Cardiac fibroblast (primary cell): Measurements from ENCODE around the gene CNOT1.
A peak's percentile ranks its signal among the peaks of the same experiment; 100 is the strongest.

Experiments
- DNase-seq, 2 donors: peaks; one replicate each; pipeline versions ENCODE4 v3.0.0 to v3.0.0-alpha.2; 2010; ENCODE audit warnings: low read depth in 2 of 2
- H3K4me3 ChIP-seq, 2 donors: replicated peaks in 1 of 2; 1 replicate in 1 of 2; 2 replicates in 1 of 2; pipeline ENCODE4 v1.5.1; 2011; ENCODE audit warnings: low read depth in 2 of 2, low read length in 2 of 2, mild to moderate bottlenecking in 2 of 2, moderate library complexity in 1 of 2
- TF ChIP-seq, protein P1 (sequence below): IDR thresholded peaks from one replicate; pipeline ENCODE4 v1.5.1; 2011; ENCODE audit warnings: low read depth, mild to moderate bottlenecking, low read length, inconsistent platforms

The CNOT1 gene

GRCh38 chr16:58503863-58504688 lies 125.5 kb downstream of the CNOT1 start:
- TF ChIP-seq, protein P1, sequence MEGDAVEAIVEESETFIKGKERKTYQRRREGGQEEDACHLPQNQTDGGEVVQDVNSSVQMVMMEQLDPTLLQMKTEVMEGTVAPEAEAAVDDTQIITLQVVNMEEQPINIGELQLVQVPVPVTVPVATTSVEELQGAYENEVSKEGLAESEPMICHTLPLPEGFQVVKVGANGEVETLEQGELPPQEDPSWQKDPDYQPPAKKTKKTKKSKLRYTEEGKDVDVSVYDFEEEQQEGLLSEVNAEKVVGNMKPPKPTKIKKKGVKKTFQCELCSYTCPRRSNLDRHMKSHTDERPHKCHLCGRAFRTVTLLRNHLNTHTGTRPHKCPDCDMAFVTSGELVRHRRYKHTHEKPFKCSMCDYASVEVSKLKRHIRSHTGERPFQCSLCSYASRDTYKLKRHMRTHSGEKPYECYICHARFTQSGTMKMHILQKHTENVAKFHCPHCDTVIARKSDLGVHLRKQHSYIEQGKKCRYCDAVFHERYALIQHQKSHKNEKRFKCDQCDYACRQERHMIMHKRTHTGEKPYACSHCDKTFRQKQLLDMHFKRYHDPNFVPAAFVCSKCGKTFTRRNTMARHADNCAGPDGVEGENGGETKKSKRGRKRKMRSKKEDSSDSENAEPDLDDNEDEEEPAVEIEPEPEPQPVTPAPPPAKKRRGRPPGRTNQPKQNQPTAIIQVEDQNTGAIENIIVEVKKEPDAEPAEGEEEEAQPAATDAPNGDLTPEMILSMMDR: no peak
- H3K4me3 ChIP-seq: no peak overlapping the region
- no peak for DNase-seq

GRCh38 chr16:58503166-58503862 lies 126.3 kb downstream of the CNOT1 start:
- DNase-seq: no peak

GRCh38 chr16:58502217-58502921 lies 127.3 kb downstream of the CNOT1 start:
- TF ChIP-seq, protein P1: no peak
- no peak overlapping the region for H3K4me3 ChIP-seq
- no peak for DNase-seq

More at GRCh38 chr16:58503166-58503862, 126.3 kb downstream of the CNOT1 start:
- TF ChIP-seq, protein P1: no peak
- H3K4me3 ChIP-seq: no peak overlapping the region

DNA sequence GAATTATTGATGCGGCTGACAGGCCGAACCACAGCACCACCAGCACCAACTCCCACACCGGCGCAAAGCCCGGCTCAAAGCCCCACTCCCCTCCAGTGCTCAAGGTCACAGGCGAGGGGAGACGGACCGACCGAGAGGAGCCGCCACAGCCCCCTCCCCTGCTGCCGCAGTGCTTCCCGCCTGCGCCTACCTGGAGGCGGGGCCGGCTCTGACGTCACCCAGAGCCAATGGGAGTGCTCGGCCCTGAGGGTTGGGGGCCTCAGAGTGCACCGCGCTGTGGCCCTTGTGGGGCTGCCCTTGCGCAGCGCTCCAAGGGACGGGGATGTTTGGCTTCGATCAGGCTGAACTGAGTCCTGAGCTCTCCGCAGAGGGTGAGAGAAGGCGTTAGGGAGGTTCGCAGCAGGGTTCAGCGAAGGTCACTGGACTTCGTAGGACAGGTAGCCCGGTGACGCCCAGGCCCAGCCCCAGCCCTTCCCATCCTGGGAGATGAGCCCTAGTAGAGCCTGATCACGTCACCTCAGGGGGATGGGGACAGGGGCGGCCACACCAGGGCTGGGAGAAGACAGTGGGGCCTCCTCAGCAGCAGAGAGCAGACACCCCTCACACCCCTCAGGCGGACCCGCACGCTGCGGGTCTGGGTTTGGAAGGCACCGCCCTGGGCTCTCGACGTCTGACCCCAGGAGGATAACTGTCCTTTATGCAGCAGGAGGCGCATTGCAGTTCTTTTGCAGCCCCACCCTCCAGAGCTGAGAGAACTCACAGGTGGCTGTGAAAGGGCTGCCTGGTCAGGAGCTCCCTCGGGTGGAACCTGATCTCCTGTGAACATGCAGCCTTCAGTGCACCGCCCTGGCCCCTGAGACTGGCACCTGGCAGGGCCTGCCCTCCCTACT lies 128.1 kb downstream of the CNOT1 start:
- H3K4me3 ChIP-seq: peak overlapping the region; percentile 56 to 59
- DNase-seq: no peak
- TF ChIP-seq, protein P1: no peak

GRCh38 chr16:58500430-58501241 lies 129.0 kb downstream of the CNOT1 start:
- DNase-seq: no peak
- H3K4me3 ChIP-seq: peak overlapping the region; percentile 56 to 59

More at GRCh38 chr16:58500430-58501241, 129.0 kb downstream of the CNOT1 start:
- TF ChIP-seq, protein P1: no peak
